SK-N-SH treated with all-trans-retinoic acid at 6 μM for 48 hours (cell line): ENCODE data around the gene ABCC9.

Experiments
- ATAC-seq: fragments of 200-7000 bp; cut with Tn5 transposase; 3 replicates; pipeline ENCODE4 v1.9.1; 2020; ENCODE audit warnings: mild to moderate bottlenecking, moderate library complexity
- ARNTL ChIP-seq: fragments of 450-650 bp; formaldehyde crosslinking; IDR thresholded peaks from 2 replicates; pipeline ENCODE4 v1.5.0; 2020; ENCODE audit warnings: low read depth, mild to moderate bottlenecking, moderate library complexity, borderline replicate concordance
- CREB5 ChIP-seq: fragments of 250-450 bp; sonication (Bioruptor Pico); IDR thresholded peaks from 2 replicates; pipeline ENCODE4 v1.5.1; 2020; ENCODE audit warnings: low read depth, mild to moderate bottlenecking, moderate library complexity
- CSDC2 ChIP-seq: fragments of 250-450 bp; sonication (Bioruptor Pico); IDR thresholded peaks from 2 replicates; pipeline ENCODE4 v1.5.0; 2020; ENCODE audit warnings: mild to moderate bottlenecking, moderate library complexity
- CSRNP3 ChIP-seq: fragments of 250-450 bp; sonication (Bioruptor Pico); IDR thresholded peaks from 2 replicates; pipeline ENCODE4 v1.5.1; 2021; ENCODE audit warnings: mild to moderate bottlenecking, moderate library complexity
- ESRRG ChIP-seq: fragments of 250-450 bp; sonication (Bioruptor Pico); IDR thresholded peaks from 2 replicates; pipeline ENCODE4 v1.6.1; 2021; ENCODE audit warnings: mild to moderate bottlenecking
- GLIS3 ChIP-seq: fragments of 250-450 bp; sonication (Bioruptor Pico); IDR thresholded peaks from 2 replicates; pipeline ENCODE4 v1.5.0; 2020; ENCODE audit warnings: mild to moderate bottlenecking, moderate library complexity
- ISL1 ChIP-seq: fragments of 250-450 bp; sonication (Bioruptor Pico); IDR thresholded peaks from 2 replicates; pipeline ENCODE4 v2.1.2; 2022; ENCODE audit warnings: mild to moderate bottlenecking, moderate library complexity
- OSR1 ChIP-seq: fragments of 250-450 bp; sonication (Bioruptor Pico); IDR thresholded peaks from 2 replicates; pipeline ENCODE4 v1.8.0; 2022; ENCODE audit warnings: moderate library complexity, mild to moderate bottlenecking, inconsistent platforms
- PATZ1 ChIP-seq: fragments of 250-450 bp; sonication (Bioruptor Pico); IDR thresholded peaks from 2 replicates; pipeline ENCODE4 v1.8.0; 2020; ENCODE audit warnings: mild to moderate bottlenecking, moderate library complexity, borderline replicate concordance
- POU6F1 ChIP-seq: fragments of 250-450 bp; sonication (Bioruptor Pico); IDR thresholded peaks from 2 replicates; pipeline ENCODE4 v1.8.0; 2021; ENCODE audit warnings: low read depth, mild to moderate bottlenecking, moderate library complexity, borderline replicate concordance
- PPARA ChIP-seq: fragments of 250-450 bp; sonication (Bioruptor Pico); IDR thresholded peaks from 2 replicates; pipeline ENCODE4 v1.5.0; 2020; ENCODE audit warnings: mild to moderate bottlenecking, borderline replicate concordance
- RARB ChIP-seq: fragments of 250-450 bp; sonication (Bioruptor Pico); IDR thresholded peaks from 2 replicates; pipeline ENCODE4 v1.8.0; 2021; ENCODE audit warnings: mild to moderate bottlenecking, moderate library complexity
- TCF4 ChIP-seq: fragments of 250-450 bp; sonication (Bioruptor Pico); IDR thresholded peaks from 2 replicates; pipeline ENCODE4 v1.8.0; 2021; ENCODE audit warnings: mild to moderate bottlenecking, moderate library complexity, borderline replicate concordance
- TOX ChIP-seq: fragments of 250-450 bp; sonication (Bioruptor Pico); IDR thresholded peaks from 2 replicates; pipeline ENCODE4 v1.8.0; 2021; ENCODE audit warnings: mild to moderate bottlenecking, moderate library complexity, borderline replicate concordance
- TSHZ2 ChIP-seq: fragments of 250-450 bp; sonication (Bioruptor Pico); IDR thresholded peaks from 2 replicates; pipeline ENCODE4 v1.5.0; 2020; ENCODE audit warnings: mild to moderate bottlenecking, moderate library complexity
- ZFP3 ChIP-seq: fragments of 250-450 bp; sonication (Bioruptor Pico); IDR thresholded peaks from 2 replicates; pipeline ENCODE4 v1.5.0; 2020; ENCODE audit warnings: mild to moderate bottlenecking, moderate library complexity
- ZFP30 ChIP-seq: fragments of 450-650 bp; formaldehyde crosslinking; IDR thresholded peaks from 2 replicates; pipeline ENCODE4 v1.5.0; 2022; ENCODE audit warnings: mild to moderate bottlenecking, moderate library complexity
- ZNF565 ChIP-seq: fragments of 450-650 bp; formaldehyde crosslinking; conservative IDR thresholded peaks from 2 replicates; pipeline ENCODE4 v1.5.0; 2020; ENCODE audit warnings: low read depth, mild to moderate bottlenecking, moderate library complexity
- ZNF70 ChIP-seq: fragments of 450-650 bp; formaldehyde crosslinking; IDR thresholded peaks from 2 replicates; pipeline ENCODE4 v1.5.0; 2020; ENCODE audit warnings: mild to moderate bottlenecking, moderate library complexity

Gene ABCC9

GRCh38 chr12:21837847-21838246 is 103.4 kb downstream of the ABCC9 start (continued):
- TF ChIP-seq PATZ1 (CRISPR knock-in tag) (no peak), TSHZ2 (CRISPR knock-in tag) (no peak), RARB (CRISPR knock-in tag) (no peak), ZNF565 (CRISPR knock-in tag) (no peak), ZFP30 (CRISPR knock-in tag) (no peak)

- no peak for ATAC-seq
- TF ChIP-seq ZFP30 (CRISPR knock-in tag) (no peak), ARNTL (CRISPR knock-in tag) (no peak), TCF4 (CRISPR knock-in tag) (no peak), CSRNP3 (no peak), POU6F1 (CRISPR knock-in tag) (no peak), TOX (no peak), ZFP3 (CRISPR knock-in tag) (no peak), ZNF565 (CRISPR knock-in tag) (no peak), GLIS3 (CRISPR knock-in tag) (no peak), OSR1 (CRISPR knock-in tag) (no peak), PPARA (CRISPR knock-in tag) (no peak), ESRRG (CRISPR knock-in tag) (no peak), ZNF70 (no peak), TSHZ2 (CRISPR knock-in tag) (no peak), PATZ1 (CRISPR knock-in tag) (no peak), CREB5 (CRISPR knock-in tag) (no peak), CSDC2 (CRISPR knock-in tag) (no peak), ISL1 (CRISPR knock-in tag) (no peak)
Observed at GRCh38 chr12:21831791-21832344, 109.4 kb downstream of the ABCC9 start.
